Activated CD4-positive, alpha-beta T cell treated with anti-CD3 and anti-CD28 coated beads, Interleukin-2, amount 10 ng/mL, durations not matched to agents 7 days and 5 days (primary cell): ENCODE measurements around the gene DPAGT1. TPM values are rescaled to one million over a fixed set of nuclear protein-coding genes. Genes with fewer than 3 reads are reported as not detected.
"Not testable (repeated sequence)": the region's sequence is repeated elsewhere in the genome, so short reads cannot be mapped to it uniquely, and the experiment has no call there.

ENCODE experiments used
- CTCF ChIA-PET: fragments of 350-600 bp; sonication (Branson Sonifier 250); formaldehyde crosslinking; loops from one replicate; lab custom pipeline; 2021; ENCODE audit warnings: antibody characterized with exemption; lab: Charles Lee
- POLR2A ChIA-PET: fragments of 350-600 bp; sonication (Branson Sonifier 250); formaldehyde crosslinking; loops from one replicate; lab custom pipeline; 2021; ENCODE audit warnings: antibody characterized with exemption; lab: Charles Lee
- DNase-seq: peaks from one replicate; pipeline ENCODE4 v3.0.0-alpha.2; 2020
- H3K27ac Mint-ChIP-seq: one replicate; pipeline ENCODE4 v1.8.0; 2021; ENCODE audit warnings: mild to moderate bottlenecking, moderate library complexity, mixed read lengths
- H3K27me3 Mint-ChIP-seq: one replicate; pipeline ENCODE4 v1.8.0; 2021; ENCODE audit warnings: mixed read lengths
- H3K36me3 Mint-ChIP-seq: one replicate; pipeline ENCODE4 v1.8.0; 2021; ENCODE audit warnings: low read depth, mixed read lengths
- H3K4me1 Mint-ChIP-seq: one replicate; pipeline ENCODE4 v1.8.0; 2021; ENCODE audit warnings: mixed read lengths
- H3K4me3 Mint-ChIP-seq: one replicate; pipeline ENCODE4 v1.8.0; 2021; ENCODE audit warnings: mild to moderate bottlenecking, moderate library complexity, mixed read lengths
- H3K9me3 Mint-ChIP-seq: one replicate; pipeline ENCODE4 v1.8.0; 2021; ENCODE audit warnings: mixed read lengths
- total RNA-seq, 2 experiments: library from RNA; stranded (reverse); gene quantifications; one replicate each; pipeline ENCODE4 v1.2.3, GENCODE V29; 2021

The DPAGT1 gene
- total RNA-seq, 2 experiments from 2014 or later = 48.7 to 60.3 TPM

DNA sequence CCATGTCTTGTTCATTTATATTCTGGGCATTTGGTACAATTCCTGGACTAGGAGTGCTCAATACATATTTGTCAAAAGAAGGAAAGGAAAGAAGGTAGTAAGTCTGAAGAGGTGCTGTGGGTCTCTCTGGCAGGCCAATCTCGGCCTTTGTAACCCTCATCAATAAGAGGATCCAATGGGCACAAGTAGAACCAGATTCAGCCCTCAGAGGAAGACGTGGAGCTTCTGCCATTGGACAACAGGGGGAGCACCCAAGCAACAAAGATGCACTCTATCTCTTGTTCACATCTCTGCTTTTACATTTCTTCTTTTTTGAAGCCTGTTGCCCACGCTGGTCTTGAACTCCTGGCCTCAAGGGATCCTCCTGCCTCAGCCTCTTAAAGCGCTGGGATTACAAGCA lies 36.3 kb downstream of the DPAGT1 start:
- peak overlapping the region; percentile 96 for H3K4me3 Mint-ChIP-seq
- POLR2A ChIA-PET = interaction anchor here (0.6 kb wide), 1 partner anchor 20 kb away, joined by 3 read pairs; no protein-coding TSS in a partner anchor
- no peak overlapping the region for H3K27ac Mint-ChIP-seq
- CTCF ChIA-PET = interaction anchor here (1.0 to 1.6 kb wide), 4 partner anchors 17 to 42 kb away, joined by 3 to 4 read pairs (median 4); partner anchors contain the start of gene C2CD2L
- H3K27me3 Mint-ChIP-seq = no peaks in the 10 kb centered on the region
- peaks cover 36% of the 10 kb centered on the region for H3K4me1 Mint-ChIP-seq
- H3K36me3 Mint-ChIP-seq = peaks cover 12% of the 10 kb centered on the region
- no peaks in the 10 kb centered on the region for H3K9me3 Mint-ChIP-seq
- DNase-seq = peak; percentile 73

DNA sequence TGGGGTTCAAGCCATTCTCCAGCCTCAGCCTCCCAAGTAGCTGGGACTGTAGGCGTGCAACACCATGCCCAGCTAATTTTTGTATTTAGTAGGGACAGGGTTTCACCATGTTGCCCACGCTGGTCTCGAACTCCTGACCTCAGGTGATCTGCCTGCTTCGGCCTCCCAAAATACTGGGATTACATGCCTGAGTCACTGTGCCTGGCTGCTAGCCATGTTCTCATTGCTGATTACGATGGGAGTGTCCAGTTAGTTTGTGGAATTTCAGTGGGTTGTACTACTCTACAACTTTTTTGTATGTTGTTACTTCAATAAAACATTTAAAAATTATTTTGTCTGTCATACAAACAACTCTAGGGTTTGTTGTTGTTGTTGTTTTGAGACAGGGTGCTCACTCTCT lies 38.9 kb downstream of the DPAGT1 start:
- ChIA-PET POLR2A (no interaction called here), CTCF (interaction anchor here (0.9 kb wide), 1 partner anchor 260 kb away, joined by 3 read pairs; no protein-coding TSS in a partner anchor)
- DNase-seq = no peak
- peaks cover 3% of the 10 kb centered on the region for H3K36me3 Mint-ChIP-seq
- no peaks in the 10 kb centered on the region for H3K27me3 Mint-ChIP-seq
- no peak overlapping the region for H3K4me3 Mint-ChIP-seq
- peaks cover 33% of the 10 kb centered on the region for H3K4me1 Mint-ChIP-seq
- H3K27ac Mint-ChIP-seq = no peak overlapping the region
- H3K9me3 Mint-ChIP-seq = no peaks in the 10 kb centered on the region

DNA sequence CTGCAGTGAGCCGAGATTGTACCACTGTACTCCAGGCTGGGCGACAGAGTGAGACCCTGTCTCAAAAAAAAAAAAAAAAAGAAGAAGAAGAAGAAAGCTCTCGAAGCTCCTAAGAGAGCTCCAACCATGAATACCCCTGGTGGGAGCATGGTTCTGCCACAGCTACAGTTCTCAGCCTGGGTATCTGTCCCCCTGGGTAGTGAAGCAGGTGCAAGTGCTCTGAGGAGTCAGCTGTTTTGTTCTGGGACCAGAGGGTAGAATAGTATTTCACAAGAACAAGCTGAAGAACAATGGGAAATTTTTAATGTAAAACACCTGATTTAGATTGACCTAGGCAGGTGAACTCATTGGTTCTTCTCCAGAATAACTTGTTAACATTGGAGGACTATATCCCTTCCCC lies 40.4 kb downstream of the DPAGT1 start:
- CTCF ChIA-PET = interaction anchor here (0.6 to 1.1 kb wide), 3 partner anchors 41 to 67 kb away, joined by 3 read pairs; no protein-coding TSS in a partner anchor
- H3K27me3 Mint-ChIP-seq = no peaks in the 10 kb centered on the region
- DNase-seq = no peak
- H3K36me3 Mint-ChIP-seq = peaks cover 5% of the 10 kb centered on the region
- H3K9me3 Mint-ChIP-seq = no peaks in the 10 kb centered on the region
- no peak overlapping the region for H3K4me3 Mint-ChIP-seq
- no peak overlapping the region for H3K27ac Mint-ChIP-seq
- POLR2A ChIA-PET = no interaction called here
- H3K4me1 Mint-ChIP-seq = peaks cover 27% of the 10 kb centered on the region

DNA sequence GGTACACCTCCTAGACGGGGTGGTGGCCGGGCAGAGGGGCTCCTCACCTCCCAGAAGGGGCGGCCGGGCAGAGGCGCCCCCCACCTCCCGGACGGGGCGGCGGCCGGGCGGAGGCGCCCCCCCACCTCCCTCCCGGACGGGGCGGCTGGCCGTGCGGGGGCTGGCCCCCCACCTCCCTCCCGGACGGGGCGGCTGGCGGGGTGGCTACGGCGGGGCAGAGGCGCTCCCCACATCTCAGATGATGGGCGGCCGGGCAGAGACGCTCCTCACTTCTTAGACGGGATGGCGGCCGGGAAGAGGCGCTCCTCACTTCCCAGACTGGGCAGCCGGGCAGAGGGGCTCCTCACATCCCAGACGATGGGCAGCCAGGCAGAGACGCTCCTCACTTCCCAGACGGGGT lies 42.5 kb downstream of the DPAGT1 start:
- H3K4me3 Mint-ChIP-seq, CTCF ChIA-PET, POLR2A ChIA-PET, H3K9me3 Mint-ChIP-seq, H3K27me3 Mint-ChIP-seq, H3K27ac Mint-ChIP-seq, DNase-seq: not testable (repeated sequence)
- peaks cover 29% of the 10 kb centered on the region for H3K4me1 Mint-ChIP-seq
- H3K36me3 Mint-ChIP-seq = peaks cover 21% of the 10 kb centered on the region

DNA sequence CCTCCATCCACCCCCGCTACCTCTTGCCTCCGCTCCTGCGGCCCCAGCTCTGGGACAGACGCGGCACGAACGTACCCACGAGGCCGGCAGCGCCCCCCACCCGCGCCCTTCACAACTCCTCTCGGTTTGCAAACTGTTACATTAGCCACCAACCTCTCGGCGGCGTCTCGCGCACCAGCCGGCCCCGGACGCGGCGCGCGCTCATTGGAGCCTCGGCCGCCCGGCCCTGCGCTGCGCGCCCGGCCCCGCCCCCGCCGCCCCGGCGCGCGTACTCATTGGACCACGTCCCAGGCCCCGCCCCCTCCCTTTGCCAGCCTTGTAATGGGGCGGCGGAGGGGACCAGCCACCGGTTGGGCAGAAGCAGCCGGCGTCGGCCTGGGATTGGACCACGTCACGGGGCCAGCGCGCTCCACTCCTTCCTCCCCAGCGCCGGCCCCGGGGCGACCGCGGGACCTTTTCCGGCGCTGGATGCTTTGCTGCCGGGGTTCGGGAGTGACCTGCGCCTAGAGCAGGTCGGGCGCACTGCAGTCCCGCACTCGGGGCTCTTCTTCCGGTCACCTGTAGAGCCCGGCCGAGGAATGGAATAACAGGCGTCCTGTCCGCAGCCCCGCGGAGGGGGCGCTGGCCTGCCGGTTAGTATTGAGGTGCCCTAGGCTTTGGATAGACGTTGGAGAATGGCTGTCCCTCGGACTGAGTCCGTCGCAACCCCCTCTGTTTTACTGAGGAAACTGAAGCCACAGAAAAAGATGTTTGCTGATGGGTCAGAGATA lies 44.5 kb downstream of the DPAGT1 start, which contains the start of gene HYOU1:
TSS of gene HYOU1 (minus strand) at position 206 of the 770 bp plus-strand sequence. CDS start 1,045 bp downstream, outside the sequence.
- ChIA-PET POLR2A (interaction anchor here (1.3 to 1.7 kb wide), 2 partner anchors 10 to 39 kb away, joined by 3 to 8 read pairs; partner anchors contain the start of gene VPS11), CTCF (interaction anchor here (0.6 to 3.4 kb wide), 7 partner anchors 9 to 281 kb away, joined by 3 to 15 read pairs (median 5); partner anchors contain the start of genes SLC37A4 and VPS11)
- peaks cover 37% of the 10 kb centered on the region for H3K4me1 Mint-ChIP-seq
- H3K9me3 Mint-ChIP-seq = no peaks in the 10 kb centered on the region
- H3K27me3 Mint-ChIP-seq = no peaks in the 10 kb centered on the region
- H3K4me3 Mint-ChIP-seq = peak within 1 kb of the TSS; percentile 97
- H3K27ac Mint-ChIP-seq = peak within 1 kb of the TSS; percentile 98
- peak; percentile 99 for DNase-seq
- peaks cover 38% of the 10 kb centered on the region for H3K36me3 Mint-ChIP-seq

DNA sequence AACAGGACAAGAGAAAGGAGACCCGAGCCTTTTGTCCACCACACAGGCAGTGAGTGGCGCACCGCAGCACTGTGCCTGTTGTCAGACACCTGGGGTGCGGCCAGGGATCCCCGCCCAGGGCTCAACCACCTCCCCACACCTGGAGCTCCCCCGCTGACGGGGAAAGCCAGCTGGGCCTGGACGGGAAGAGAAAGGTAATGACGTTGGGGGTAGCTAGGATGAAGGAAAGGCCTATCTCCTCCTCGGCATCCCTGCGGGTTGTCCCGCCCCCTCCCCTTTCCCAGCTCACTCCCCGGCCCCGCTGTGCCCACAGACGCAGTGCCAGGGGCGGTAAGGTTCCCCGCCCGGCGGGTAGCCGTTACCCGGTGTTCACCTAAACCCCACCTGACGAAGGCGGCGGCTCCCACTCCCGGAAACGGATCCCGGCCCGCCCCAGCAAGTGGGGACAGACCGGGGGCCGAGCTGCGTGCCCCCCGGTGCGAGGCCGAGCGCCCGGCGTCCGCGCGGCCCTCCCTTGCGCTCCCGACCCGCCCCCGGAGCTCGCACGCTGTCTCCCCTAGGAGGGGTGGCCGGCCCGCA lies 45.1 kb downstream of the DPAGT1 start:
- Mint-ChIP-seq H3K4me3 (peak overlapping the region; percentile 97), H3K27me3 (no peaks in the 10 kb centered on the region), H3K27ac (peak overlapping the region; percentile 98), H3K9me3 (no peaks in the 10 kb centered on the region), H3K36me3 (peaks cover 43% of the 10 kb centered on the region), H3K4me1 (peaks cover 39% of the 10 kb centered on the region)
- peak; percentile 49 for DNase-seq
- ChIA-PET CTCF (interaction anchor here (0.6 to 3.4 kb wide), 8 partner anchors 9 to 281 kb away, joined by 3 to 15 read pairs (median 4); partner anchors contain the start of genes SLC37A4 and VPS11), POLR2A (interaction anchor here (1.7 kb wide), 1 partner anchor 11 kb away, joined by 8 read pairs; the partner anchor contains the start of gene VPS11)

DNA sequence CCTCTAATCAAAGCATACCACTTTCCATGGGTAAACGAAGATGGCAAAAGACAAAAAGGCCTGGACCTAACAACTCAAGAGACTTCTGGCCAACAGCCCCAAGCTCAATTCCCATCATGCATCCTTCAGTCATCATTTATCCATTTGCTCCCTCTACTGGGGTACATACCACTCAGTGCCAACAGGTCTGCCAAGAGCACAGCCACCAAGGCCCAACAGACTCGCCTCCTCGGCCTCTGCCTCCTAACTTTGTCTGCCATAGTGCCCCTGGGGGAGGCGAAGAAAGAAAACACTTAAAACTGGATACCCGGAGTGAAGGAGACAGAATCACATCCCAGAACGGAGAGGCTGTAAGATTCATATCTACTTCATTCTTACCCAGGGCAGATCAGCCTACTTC lies 45.8 kb downstream of the DPAGT1 start:
- Mint-ChIP-seq H3K9me3 (no peaks in the 10 kb centered on the region), H3K27ac (peak overlapping the region; percentile 89), H3K36me3 (peaks cover 48% of the 10 kb centered on the region), H3K4me1 (peaks cover 39% of the 10 kb centered on the region), H3K4me3 (peak overlapping the region; percentile 97), H3K27me3 (no peaks in the 10 kb centered on the region)
- ChIA-PET CTCF (interaction anchor here (0.6 to 3.4 kb wide), 8 partner anchors 8 to 282 kb away, joined by 3 to 15 read pairs (median 4); partner anchors contain the start of gene SLC37A4), POLR2A (interaction anchor here (1.7 kb wide), 1 partner anchor 11 kb away, joined by 8 read pairs; the partner anchor contains the start of gene VPS11)
- DNase-seq = peak; percentile 16

DNA sequence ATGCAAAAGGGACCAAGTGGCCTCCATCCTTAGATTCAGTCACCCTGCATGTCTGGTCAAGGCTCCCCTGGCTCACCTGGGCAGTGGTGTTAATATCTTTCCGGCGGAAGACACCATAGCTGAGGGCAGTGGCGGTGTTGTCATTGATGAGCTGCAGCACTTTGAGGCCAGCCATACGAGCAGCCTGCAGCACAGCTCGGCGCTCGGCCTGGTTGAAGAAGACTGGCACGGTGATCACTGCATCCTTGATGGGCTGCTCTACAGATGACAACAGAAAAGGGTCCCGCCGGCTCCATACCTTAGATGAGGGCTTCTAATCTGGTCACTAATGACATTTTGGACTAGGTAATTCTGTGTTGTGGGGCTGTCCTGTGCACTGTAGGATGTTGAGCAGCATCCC lies 47.2 kb downstream of the DPAGT1 start:
- Mint-ChIP-seq H3K27ac (no peak overlapping the region), H3K9me3 (no peaks in the 10 kb centered on the region), H3K36me3 (peaks cover 57% of the 10 kb centered on the region), H3K27me3 (no peaks in the 10 kb centered on the region), H3K4me3 (peak overlapping the region; percentile 16), H3K4me1 (peaks cover 44% of the 10 kb centered on the region)
- DNase-seq = no peak
- POLR2A ChIA-PET = no interaction called here
- CTCF ChIA-PET = interaction anchor here (0.8 to 3.4 kb wide), 4 partner anchors 13 to 644 kb away, joined by 3 to 15 read pairs (median 4); partner anchors contain the start of genes SLC37A4 and VPS11

DNA sequence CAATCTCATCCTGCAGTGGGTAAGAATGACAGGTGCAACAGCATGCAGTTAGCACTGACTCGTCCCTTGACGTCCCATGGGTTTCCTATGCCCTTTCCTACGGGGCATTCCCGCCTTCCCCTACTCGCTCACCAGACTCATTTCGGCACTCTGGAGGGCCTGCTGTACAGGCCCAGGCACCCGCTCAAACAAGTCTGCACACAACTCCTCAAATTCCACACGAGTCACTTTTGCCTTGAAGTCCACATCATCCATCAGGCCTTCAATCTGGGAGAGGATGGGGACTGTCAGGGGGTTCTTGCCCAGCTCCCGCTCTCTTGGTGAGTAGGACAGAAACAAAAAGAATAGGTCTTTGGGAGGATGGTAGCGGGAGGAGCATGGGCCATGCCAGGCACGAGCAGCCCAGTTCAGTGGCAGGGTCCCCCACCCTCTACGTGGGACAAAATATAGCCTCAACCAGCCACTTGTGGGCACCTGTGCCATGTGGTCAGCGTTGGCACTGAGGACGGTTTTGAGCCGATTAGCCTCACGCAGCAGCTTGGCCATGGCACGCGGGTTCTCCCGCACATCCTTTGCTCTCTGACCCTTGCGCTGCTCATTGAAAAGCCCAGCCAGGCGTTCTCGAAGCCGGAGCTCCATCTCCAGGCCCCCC lies 49.4 kb downstream of the DPAGT1 start:
- DNase-seq = no peak
- Mint-ChIP-seq H3K4me3 (no peak overlapping the region), H3K27me3 (no peaks in the 10 kb centered on the region), H3K27ac (peak overlapping the region; percentile 78), H3K9me3 (no peaks in the 10 kb centered on the region), H3K36me3 (peaks cover 70% of the 10 kb centered on the region), H3K4me1 (peaks cover 35% of the 10 kb centered on the region)
- CTCF ChIA-PET = interaction anchor here (0.5 to 1.3 kb wide), 2 partner anchors 21 to 62 kb away, joined by 3 read pairs; no protein-coding TSS in a partner anchor
- POLR2A ChIA-PET = no interaction called here

DNA sequence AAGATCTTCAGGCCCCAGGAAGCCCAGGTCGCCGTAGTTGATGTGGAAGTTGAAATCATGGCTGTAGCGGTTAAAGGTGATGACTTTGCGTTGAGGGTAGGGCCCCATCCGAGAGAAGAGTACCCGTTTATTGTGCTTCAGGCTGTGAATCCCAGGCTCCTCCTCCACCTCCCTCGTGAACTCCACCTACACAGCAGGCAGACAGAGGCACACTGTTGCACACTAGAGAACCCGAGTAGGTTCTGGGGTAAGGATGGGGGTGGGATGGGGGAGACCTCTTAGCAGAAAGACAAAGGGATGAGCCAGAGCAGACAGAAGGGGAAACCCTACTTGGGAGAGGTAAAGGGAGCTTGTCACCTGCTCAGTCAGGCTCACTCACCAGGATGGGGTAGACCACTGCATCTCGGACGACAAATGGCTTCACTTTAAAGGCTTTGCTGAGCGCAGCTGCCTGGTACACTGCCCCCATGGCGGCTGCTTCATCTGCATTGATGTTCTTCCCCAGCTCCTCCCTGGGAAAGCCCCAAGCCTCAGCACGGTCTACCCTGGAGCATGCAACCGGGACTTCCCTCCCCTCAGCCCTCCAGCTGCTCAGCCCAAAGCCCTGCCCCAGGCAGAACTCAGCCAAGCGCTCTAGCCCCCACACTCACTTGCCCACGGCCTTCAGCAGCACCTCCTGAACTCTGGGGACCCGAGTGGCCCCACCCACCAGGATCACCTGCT lies 50.1 kb downstream of the DPAGT1 start:
- ChIA-PET CTCF (interaction anchor here (0.8 to 1.9 kb wide), 3 partner anchors 11 to 21 kb away, joined by 3 to 5 read pairs (median 3); no protein-coding TSS in a partner anchor), POLR2A (interaction anchor here (1.3 kb wide), 1 partner anchor 51 kb away, joined by 4 read pairs; no protein-coding TSS in a partner anchor)
- H3K4me1 Mint-ChIP-seq = peaks cover 33% of the 10 kb centered on the region
- peaks cover 74% of the 10 kb centered on the region for H3K36me3 Mint-ChIP-seq
- H3K4me3 Mint-ChIP-seq = no peak overlapping the region
- peak overlapping the region; percentile 78 for H3K27ac Mint-ChIP-seq
- H3K9me3 Mint-ChIP-seq = no peaks in the 10 kb centered on the region
- H3K27me3 Mint-ChIP-seq = no peaks in the 10 kb centered on the region
- DNase-seq = no peak

DNA sequence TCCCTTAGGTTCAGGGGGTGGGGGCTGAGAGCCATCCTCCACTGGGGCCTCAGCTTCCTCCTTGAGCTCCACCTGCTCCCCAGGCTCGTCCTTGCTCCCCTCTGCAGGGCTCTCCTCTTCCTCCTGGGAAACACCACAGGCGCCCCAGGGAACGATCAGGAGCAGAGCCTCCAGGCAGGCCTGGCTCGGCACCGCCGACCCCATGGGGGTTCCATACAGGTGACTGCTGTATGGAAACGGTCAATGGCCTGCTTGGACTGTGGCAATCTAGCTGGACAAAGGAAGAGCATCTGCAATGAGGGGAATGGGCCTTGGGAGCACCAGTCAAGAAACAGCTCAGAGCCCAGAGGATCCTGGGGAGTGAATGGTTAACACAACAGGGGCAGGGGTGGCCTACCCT lies 52.6 kb downstream of the DPAGT1 start:
- no peak overlapping the region for H3K4me3 Mint-ChIP-seq
- no peaks in the 10 kb centered on the region for H3K9me3 Mint-ChIP-seq
- peaks cover 77% of the 10 kb centered on the region for H3K36me3 Mint-ChIP-seq
- H3K27ac Mint-ChIP-seq = no peak overlapping the region
- no peaks in the 10 kb centered on the region for H3K27me3 Mint-ChIP-seq
- peaks cover 17% of the 10 kb centered on the region for H3K4me1 Mint-ChIP-seq
- ChIA-PET POLR2A (no interaction called here), CTCF (interaction anchor here (0.9 to 2.4 kb wide), 2 partner anchors 10 to 18 kb away, joined by 3 to 10 read pairs; partner anchors contain the start of gene SLC37A4)
- no peak for DNase-seq
